Glomerular endothelial cell (primary cell): Measurements from ENCODE around the gene SPNS2. TPM values are rescaled to one million over a fixed set of nuclear protein-coding genes. Genes with fewer than 3 reads are reported as not detected.
"Not testable (repeated sequence)": the region's sequence is repeated elsewhere in the genome, so short reads cannot be mapped to it uniquely, and the experiment has no call there.

Experiments used
- DNase-seq: peaks from one replicate; pipeline ENCODE4 v3.0.0-alpha.2; 2011; ENCODE audit warnings: low read depth, low spot score; ENCODE audit errors: extremely low read depth
- total RNA-seq: library from RNA; depleted of rRNA; stranded (reverse); fragments of >200 nt; gene quantifications from 2 replicates; pipeline ENCODE4 v1.2.3, GENCODE V29; 2015

Gene SPNS2
- total RNA-seq, 1 donor from 2014 or later, result 92.0 TPM

DNA sequence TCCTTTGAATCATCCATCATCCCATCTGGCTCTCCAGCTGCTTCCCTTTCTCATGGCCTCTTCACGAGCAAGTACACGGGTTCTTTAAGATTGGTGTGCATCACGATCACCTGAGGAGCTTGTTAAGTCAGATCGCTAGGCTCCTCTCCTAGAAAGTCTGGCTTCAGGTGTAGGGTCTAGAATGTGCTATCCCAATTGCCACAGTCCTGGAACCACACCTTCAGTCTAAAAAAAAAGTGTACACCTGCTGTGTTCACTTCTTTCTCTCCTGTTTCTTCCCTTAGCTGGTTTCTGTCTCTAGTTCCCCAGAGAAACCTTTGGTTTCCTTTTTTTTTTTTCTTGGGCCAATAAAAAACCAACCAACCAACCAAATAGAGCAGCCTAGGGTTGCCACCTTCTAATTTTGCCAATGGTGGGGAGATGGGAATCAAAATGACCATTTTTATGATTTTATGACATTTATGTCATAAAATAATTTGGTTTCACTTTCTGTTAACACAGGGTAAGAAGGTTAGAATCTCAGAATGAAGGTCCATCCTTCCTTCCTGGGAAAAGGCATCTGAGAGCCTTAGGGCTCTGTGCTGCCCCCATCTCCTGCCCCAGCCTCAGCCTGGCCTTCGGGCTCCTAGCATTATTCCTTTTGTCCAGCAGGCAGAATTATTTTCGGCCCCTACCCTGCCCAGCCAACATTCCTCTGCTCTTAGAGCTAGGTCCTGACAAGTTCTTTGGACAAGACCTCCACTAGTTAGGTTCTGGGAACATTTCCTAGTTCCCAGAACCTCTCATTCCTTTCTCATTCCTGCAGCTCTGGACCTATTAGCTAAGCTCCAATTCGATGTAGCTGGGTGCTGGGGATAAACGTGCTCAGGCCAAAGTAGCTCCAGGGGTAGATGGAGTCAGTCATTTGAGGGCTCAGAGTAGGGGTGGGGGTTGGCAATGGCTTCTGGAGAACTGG, 63.6 kb downstream of the SPNS2 start:
- no peak for DNase-seq

DNA sequence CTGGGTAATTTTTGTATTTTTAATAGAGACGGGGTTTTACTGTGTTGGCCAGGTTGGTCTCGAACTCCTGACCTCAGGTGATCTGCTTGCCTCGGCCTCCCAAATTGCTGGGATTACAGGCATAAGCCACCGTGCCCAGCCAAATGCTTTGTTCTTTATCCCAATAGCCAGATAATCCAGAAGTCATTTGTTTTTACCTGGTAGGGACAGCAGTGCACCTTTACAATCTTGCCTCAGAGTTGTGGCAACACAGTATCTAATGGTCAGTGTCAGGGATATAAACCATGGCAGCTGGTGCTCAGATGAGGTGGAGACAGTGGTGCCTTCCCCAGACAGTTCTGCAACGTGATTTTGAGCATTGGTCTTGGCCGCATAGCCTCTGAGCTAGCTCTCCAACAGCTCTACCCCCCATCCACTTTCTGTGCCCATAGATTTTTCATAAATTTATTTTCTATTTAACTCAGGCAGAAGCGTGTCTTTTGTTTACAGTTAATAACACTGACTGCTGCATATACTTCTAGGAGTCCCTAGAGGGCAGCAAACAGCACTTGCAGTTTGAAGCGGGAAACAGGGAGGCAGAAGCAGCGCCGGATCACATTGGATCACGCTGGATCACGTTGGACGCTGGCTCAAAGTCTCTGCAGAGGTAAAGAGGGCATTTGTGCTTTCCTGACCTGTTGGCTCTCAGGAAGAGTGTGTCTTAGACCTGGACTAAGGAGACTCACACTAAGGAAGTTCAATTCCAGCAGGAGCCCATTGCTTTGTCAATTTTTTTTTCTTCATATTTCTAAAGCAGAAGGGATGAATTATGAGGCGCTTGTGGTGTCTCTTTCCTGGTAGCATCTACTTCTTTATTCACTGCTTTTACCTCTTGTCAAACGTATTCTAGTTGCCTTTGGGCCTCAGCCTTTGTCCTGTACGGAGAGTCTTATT, 66.8 kb downstream of the SPNS2 start:
- peak; percentile 52 for DNase-seq

GRCh38 chr17:4566785-4567184, 68.1 kb downstream of the SPNS2 start:
- peak; percentile 25 for DNase-seq

- no peak for DNase-seq
Observed at GRCh38 chr17:4569591-4569990, 70.9 kb downstream of the SPNS2 start.

GRCh38 chr17:4572131-4572530, 73.5 kb downstream of the SPNS2 start:
- DNase-seq, result no peak

- no peak for DNase-seq
Observed at GRCh38 chr17:4573115-4573514, 74.4 kb downstream of the SPNS2 start.

- no peak for DNase-seq
Observed at GRCh38 chr17:4573669-4574068, 75.0 kb downstream of the SPNS2 start.

- no peak for DNase-seq
Observed at GRCh38 chr17:4574448-4575045, 75.9 kb downstream of the SPNS2 start.

DNA sequence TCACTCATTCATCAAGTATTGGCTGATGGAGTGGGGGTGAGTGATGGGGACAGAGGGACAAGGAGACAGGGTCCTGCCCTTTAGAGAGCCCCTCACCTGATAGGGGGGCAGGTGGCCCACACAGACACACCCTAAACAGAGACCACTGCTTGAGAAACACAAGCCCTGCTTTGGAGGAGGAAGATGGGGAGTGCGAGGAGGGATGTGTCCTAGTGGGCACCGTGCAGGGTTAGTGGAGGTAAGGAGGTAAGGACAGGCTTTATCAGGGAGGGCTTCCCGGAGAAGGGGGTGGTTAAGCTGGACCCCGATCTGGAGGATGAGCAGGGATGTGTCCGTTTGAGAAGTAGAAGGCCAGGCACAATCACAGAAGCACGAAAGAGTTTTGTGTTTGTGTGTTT, 77.5 kb downstream of the SPNS2 start:
- no peak for DNase-seq

GRCh38 chr17:4576729-4577322, 78.1 kb downstream of the SPNS2 start:
- no peak for DNase-seq

- no peak for DNase-seq
Observed at GRCh38 chr17:4577386-4577993, 78.8 kb downstream of the SPNS2 start.

DNA sequence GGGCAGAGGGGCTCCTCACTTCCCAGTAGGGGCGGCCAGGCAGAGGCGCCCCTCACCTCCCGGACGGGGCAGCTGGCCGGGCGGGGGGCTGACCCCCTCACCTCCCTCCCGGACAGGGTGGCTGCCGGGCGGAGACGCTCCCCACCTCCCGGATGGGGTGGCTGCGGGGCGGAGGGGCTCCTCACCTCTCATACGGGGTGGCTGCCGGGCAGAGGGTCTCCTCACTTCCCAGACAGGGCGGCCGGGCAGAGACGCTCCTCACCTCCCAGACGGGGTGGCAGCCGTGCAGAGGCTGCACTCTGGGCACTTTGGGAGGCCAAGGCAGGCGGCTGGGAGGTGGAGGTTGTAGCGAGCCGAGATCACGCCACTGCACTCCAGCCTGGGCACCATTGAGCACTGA, 79.7 kb downstream of the SPNS2 start:
- DNase-seq, result not testable (repeated sequence)

DNA sequence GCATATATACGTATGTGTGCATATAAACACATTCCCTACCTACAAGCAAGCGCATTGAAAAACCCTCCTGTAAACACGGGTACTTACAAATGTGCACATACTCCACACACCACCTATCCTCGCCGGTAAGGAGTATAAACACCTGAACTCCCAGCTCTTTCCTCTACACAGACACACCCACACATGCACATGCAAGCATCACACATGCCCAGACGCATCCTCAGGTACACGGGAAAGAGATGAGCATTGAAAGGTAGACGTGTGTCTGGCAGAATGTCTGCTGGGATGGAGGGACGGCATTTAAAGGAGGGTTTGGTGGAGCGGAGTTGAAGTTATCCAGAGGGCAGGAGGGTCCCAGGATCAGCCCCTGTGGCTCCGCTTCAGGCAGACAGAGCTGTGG, 81.0 kb downstream of the SPNS2 start:
- DNase-seq, result no peak

DNA sequence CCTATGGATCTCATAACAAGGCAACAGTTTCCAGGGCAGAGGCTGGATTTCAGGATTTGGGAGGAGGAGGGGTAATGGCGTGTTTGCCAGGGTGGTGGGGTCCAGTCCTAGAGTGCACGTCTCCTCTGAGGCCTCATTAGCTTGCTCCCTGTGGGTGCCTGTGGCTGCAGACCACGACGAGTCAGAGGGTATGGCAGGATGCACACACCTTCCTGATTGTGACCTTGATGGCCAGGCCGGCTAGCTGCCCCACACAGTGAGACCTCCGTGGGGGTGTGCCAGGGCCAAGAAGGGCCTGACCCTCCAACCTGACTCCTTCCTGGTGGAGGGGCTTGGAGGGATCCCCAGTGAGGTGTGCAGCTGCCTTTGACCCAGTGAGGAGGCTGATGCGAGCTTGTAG, 81.6 kb downstream of the SPNS2 start:
- no peak for DNase-seq

DNA sequence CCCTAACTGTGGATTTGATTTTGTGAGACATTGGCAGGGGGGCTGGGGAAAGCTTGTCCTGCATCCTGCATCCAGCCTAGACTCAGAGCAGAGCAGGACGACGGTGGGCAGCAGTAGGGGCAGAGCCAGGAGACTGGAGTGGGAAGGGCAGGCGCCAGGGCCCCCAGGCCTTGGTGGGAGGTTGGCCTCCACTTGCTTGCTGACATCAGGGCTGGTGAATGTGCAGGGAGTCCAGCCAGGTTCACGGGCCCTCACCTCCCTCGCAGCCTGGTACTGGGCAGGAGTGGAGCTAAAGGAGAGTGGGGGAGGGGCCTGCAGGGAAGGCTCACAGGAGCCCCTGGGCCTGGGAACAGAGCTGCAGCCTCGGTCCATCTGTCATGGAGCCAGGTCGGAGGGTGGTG, 83.4 kb downstream of the SPNS2 start:
- DNase-seq, result no peak

DNA sequence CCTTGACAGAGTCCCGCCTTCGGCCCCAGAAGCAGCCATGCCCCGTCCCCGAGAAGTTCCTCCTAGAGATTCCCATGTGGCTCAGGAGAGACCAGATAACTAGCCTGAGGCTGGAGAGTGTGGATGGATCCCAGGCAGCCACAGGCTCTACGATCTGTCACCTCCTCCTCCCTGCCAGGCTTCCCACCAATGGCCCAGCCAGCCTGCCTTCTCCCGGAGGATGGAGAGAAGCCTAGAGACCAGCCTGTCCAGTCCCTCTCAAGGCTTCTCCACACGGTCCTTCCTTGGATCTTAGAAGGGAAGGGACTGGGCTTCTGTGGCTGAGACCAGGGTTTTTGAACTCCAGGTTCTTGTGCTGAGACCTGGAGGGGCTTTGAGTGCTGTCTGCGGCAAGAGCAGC, 84.0 kb downstream of the SPNS2 start:
- no peak for DNase-seq

DNA sequence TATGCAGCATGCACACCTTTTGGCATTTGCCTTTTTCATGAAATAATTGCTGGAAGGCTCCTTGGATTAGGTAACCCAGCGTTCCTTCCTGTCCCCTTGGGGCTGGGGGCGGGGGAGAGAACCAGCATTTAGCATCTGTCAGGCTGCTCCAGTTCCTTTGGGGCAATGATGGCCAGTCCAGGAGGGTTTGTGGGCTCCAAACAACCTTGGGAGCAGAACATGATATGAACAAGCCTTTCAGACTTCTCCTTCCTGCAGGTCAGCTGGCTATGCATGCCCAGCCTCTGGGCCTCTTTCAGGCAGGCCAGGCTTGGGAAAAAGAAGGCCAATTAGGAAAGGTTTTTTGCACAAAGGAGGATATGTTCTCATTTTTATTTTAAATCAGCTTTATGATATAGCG, 84.5 kb downstream of the SPNS2 start:
- DNase-seq, result no peak

- no peak for DNase-seq
Observed at GRCh38 chr17:4583782-4584100, 85.1 kb downstream of the SPNS2 start.

DNA sequence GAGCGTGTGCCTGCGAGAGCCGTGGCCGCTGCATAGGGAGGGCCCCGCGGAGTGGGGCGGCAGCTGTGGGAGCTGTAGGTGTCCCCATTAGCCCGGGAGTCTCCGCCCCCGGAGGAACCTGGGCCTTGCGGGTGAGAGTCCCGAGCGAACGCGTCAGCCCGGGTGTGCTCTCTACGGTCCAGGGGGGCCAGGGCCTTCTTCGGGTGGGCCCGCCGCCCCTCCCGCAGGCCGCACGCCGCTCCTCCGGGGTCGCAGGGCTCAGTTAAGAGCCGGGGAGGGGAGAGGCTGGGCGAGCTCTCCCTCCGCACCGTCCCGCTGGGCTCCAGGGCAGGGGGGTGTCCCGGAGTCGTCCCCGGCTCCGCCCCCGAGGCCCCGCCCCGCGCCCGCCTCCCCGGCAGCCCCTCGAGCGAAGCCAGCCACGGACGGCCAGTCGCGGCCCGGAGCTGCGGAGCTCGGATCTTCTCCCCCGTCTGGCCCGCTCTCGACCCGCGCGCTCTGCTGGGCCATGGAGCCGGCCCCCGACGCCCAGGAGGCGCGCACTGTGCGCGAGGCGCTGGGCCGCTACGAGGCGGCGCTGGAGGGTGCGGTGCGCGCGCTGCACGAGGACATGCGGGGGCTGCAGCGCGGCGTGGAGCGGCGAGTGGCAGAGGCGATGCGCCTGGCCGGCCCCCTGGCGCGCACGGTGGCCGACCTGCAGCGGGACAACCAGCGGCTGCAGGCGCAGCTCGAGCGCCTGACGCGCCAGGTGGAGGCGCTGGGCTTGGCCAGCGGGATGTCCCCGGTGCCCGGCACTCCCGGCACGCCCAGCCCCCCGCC, 85.6 kb downstream of the SPNS2 start, which contains the start of gene SMTNL2:
Gene SMTNL2 (plus strand): TSS at position 429 of the 816 bp plus-strand sequence. CDS start 77 bp downstream, at position 506.
- DNase-seq, result no peak
